ENCODE measurements around the gene SNX14. TPM values are rescaled to one million over a fixed set of nuclear protein-coding genes. Genes with fewer than 3 reads are reported as not detected.

Gene SNX14
- polyA plus RNA-seq, 1 of the 3 experiments (the other 2 are of a cell fraction), result 40.4 TPM

DNA sequence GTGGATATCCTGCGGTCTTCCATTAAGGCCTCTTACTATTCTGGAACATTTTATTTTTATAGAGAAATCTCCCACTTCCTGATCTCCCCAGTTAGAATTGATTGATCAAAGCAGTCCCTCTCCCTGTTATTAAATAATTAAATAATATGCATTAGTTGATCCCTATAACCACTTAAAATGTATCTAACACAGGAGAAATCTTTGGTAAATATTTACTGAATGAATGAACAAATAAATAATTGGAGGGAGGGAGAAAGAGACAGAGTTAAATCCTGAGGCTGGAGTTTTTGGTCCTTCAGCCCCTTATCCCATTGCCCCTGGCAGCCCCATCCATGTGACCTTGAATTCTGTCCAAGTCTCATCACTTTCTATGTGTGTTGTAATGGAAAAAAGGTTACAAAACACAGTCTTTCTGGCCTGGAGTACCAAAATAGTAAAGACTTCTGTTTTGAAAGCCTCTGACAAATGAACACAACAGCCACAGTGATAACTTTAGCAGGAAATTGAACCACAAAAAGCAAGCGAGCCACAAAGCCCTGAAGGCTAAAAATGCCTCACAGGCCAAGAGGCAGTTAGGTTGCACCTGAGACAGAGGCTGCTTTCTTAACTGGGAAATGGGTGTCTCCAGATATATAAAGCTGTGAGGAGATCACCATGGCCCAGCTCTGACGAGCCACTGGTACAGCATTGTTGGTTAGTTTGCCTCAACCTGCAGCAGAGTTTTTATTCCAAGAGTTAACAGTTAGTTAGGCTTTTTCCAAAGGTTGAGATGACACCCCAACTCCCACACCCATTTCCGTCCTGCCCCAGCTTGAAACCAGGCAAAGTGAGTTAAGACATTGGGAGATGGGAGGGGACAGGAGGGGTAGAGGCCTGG lies 132.5 kb downstream of the SNX14 start (continued):
- TF ChIP-seq, protein P1, sequence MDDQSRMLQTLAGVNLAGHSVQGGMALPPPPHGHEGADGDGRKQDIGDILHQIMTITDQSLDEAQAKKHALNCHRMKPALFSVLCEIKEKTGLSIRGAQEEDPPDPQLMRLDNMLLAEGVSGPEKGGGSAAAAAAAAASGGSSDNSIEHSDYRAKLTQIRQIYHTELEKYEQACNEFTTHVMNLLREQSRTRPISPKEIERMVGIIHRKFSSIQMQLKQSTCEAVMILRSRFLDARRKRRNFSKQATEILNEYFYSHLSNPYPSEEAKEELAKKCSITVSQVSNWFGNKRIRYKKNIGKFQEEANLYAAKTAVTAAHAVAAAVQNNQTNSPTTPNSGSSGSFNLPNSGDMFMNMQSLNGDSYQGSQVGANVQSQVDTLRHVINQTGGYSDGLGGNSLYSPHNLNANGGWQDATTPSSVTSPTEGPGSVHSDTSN (IDR thresholded peaks at IDR 0.05), result no peak
- TF ChIP-seq, protein P2, sequence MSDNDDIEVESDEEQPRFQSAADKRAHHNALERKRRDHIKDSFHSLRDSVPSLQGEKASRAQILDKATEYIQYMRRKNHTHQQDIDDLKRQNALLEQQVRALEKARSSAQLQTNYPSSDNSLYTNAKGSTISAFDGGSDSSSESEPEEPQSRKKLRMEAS (IDR thresholded peaks at IDR 0.05; ENCODE audit: low read depth), result no peak
- TF ChIP-seq CHD2 (IDR thresholded peaks at IDR 0.05; ENCODE audit: low read length, partially characterized antibody), result no peak

DNA sequence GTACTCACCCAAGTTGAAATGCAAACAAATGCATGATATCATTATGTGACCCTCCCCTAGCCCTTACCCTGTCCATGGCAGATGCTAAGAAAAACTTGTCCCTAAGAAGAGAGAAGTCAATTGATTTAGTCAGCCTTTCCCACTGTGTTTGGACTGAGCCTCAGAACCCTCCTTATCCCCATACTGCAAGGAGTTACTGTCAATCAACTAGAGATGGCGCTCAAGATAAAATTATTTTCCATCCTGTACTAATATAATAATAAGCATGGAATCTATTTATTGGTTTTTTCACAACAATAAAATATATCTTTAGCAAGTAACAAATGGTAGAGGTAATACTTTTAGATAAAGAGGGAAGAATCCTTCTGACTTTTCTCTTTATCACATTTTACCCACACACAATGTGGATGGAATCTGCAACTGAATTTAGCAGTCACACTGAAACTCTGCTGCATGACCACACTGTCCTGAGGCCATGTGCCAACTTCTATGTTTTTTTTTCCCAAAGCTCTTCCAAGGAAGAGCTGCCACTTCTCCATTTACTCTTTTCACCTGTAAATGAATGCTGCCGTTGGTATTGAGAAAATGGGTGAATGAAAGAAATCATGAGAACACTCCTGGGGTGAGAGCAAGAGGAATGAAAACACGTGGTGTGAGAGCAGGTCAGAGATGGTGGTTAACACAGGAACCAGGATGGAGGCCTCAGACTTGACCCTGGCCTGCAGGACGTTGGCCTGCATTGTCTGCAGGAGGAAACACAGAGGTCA lies 133.3 kb downstream of the SNX14 start:
- ChIA-PET CTCF (no interaction called here), POLR2A (no interaction called here)

More for the DNA sequence above, 133.3 kb downstream of the SNX14 start:
- Histone ChIP-seq H3K9me3 (no peaks in the 10 kb centered on the region), H3F3A (replicated peaks; ENCODE audit: insufficient read depth) (peaks cover 93% of the 10 kb centered on the region), H3K9me2 (no peaks in the 10 kb centered on the region), H3K27me3 (ENCODE audit: insufficient read depth) (no peaks in the 10 kb centered on the region), H2AFZ (ENCODE audit: low read depth) (no peak overlapping the region), H3K4me3 (ENCODE audit: low read depth in 2 of 2, low read length in 1 of 2) (no peak overlapping the region), H3K4me1 (ENCODE audit: control insufficient read depth in 1 of 2, insufficient read depth in 2 of 2, low read depth in 1 of 2, low read length in 1 of 2) (peaks cover 11 to 85% of the 10 kb centered on the region in 2 experiments), H3K36me3 (replicated peaks in 1 of 2; ENCODE audit: control insufficient read depth in 1 of 2, insufficient read depth in 2 of 2, low read length in 1 of 2) (peaks cover 7 to 10% of the 10 kb centered on the region in 2 experiments), H3K79me2 (ENCODE audit: insufficient read depth) (peaks cover 79% of the 10 kb centered on the region), H3K27ac (ENCODE audit: low read depth in 2 of 2, low read length in 1 of 2) (peak overlapping the region; percentile 88 to 100), H3K9ac (peak overlapping the region; percentile 92), H3K4me2 (peak overlapping the region; percentile 63), H4K20me1 (ENCODE audit: insufficient read depth) (no peaks in the 10 kb centered on the region)
- 51% methylated on average over 4 of the region's 4 CpGs for WGBS (ENCODE audit: low lambda C conversion rate)
- TF ChIP-seq, protein P3, sequence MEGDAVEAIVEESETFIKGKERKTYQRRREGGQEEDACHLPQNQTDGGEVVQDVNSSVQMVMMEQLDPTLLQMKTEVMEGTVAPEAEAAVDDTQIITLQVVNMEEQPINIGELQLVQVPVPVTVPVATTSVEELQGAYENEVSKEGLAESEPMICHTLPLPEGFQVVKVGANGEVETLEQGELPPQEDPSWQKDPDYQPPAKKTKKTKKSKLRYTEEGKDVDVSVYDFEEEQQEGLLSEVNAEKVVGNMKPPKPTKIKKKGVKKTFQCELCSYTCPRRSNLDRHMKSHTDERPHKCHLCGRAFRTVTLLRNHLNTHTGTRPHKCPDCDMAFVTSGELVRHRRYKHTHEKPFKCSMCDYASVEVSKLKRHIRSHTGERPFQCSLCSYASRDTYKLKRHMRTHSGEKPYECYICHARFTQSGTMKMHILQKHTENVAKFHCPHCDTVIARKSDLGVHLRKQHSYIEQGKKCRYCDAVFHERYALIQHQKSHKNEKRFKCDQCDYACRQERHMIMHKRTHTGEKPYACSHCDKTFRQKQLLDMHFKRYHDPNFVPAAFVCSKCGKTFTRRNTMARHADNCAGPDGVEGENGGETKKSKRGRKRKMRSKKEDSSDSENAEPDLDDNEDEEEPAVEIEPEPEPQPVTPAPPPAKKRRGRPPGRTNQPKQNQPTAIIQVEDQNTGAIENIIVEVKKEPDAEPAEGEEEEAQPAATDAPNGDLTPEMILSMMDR (IDR thresholded peaks at IDR 0.05), result peak; percentile 33; the same call in 1 of the 2 replicates
- TF ChIP-seq RXRA (IDR thresholded peaks at IDR 0.05; ENCODE audit: borderline replicate concordance, low read depth) (no peak), RCOR1 (IDR thresholded peaks at IDR 0.05; ENCODE audit: low read length) (no peak), SMC3 (IDR thresholded peaks at IDR 0.05; ENCODE audit: low read depth, low read length) (no peak)
- TF ChIP-seq, protein P1 (IDR thresholded peaks at IDR 0.05), result peak; percentile 24; the same call in 1 of the 2 replicates
- no peak for DNase-seq

All from SK-N-SH (cell line).